ENCODE results near the gene CDK6. TPM values are rescaled to one million over a fixed set of nuclear protein-coding genes. Genes with fewer than 3 reads are reported as not detected.
A peak's percentile ranks its signal among the peaks of the same experiment; 100 is the strongest.

Gene CDK6
- total and polyA plus RNA-seq, 10 of the 15 experiments (the other 5 are each of a cell fraction or from before 2014, with no cell fraction given), result 8.0 to 118 (median 45.8) TPM

- TF ChIP-seq ATF2 (IDR thresholded peaks at IDR 0.05; ENCODE audit: low read length), result peak; percentile 87
- TF ChIP-seq RELA (IDR thresholded peaks at IDR 0.05; ENCODE audit: borderline replicate concordance, partially characterized antibody), result no peak
- TF ChIP-seq PAX8 (IDR thresholded peaks at IDR 0.05), result no peak
- 0 out of 2 replicates have a peak, but pooled peaks have one; percentile 40 for TF ChIP-seq CBX5 (IDR thresholded peaks at IDR 0.05; ENCODE audit: low read depth)
- 0 out of 2 replicates have a peak, but pooled peaks have one; percentile 22 for TF ChIP-seq MTA3 (IDR thresholded peaks at IDR 0.05; ENCODE audit: borderline replicate concordance, low read length)
- peak; percentile 95 for TF ChIP-seq RUNX3 (IDR thresholded peaks at IDR 0.05; ENCODE audit: low read length)
- TF ChIP-seq MYB (IDR thresholded peaks at IDR 0.05; ENCODE audit: borderline replicate concordance, low read depth, low read length), result no peak
- peak; percentile 84 for TF ChIP-seq ZNF384 (IDR thresholded peaks at IDR 0.05; ENCODE audit: borderline replicate concordance, low read depth, low read length)
- TF ChIP-seq ZNF217 (IDR thresholded peaks at IDR 0.05), result peak; percentile 87
- TF ChIP-seq CUX1 (IDR thresholded peaks at IDR 0.05; ENCODE audit: insufficient replicate concordance, low read depth, low read length), result no peak
- peak; percentile 39 for TF ChIP-seq MEF2B (IDR thresholded peaks at IDR 0.05; ENCODE audit: partially characterized antibody, poor library complexity, severe bottlenecking)
- TF ChIP-seq POU2F2 (IDR thresholded peaks at IDR 0.05; ENCODE audit: borderline replicate concordance, low read depth, low read length), result 0 out of 3 replicates have a peak, but pooled peaks have one; percentile 36
- TF ChIP-seq ESRRA (IDR thresholded peaks at IDR 0.05; ENCODE audit: low read length), result no peak
- TF ChIP-seq NFYB (IDR thresholded peaks at IDR 0.05; ENCODE audit: insufficient read depth, low read depth, low read length), result no peak
- 0 out of 2 replicates have a peak, but pooled peaks have one; percentile 37 for TF ChIP-seq TCF3 (IDR thresholded peaks at IDR 0.05; ENCODE audit: borderline replicate concordance, insufficient read depth, low read depth, low read length)
- TF ChIP-seq POLR2AphosphoS5 (IDR thresholded peaks at IDR 0.05; ENCODE audit: low read length), result no peak; the same call in 1 of the 2 replicates
- no peak for TF ChIP-seq PBX3 (IDR thresholded peaks at IDR 0.05; ENCODE audit: insufficient replicate concordance, low read depth, low read length)
- TF ChIP-seq ZNF622 (IDR thresholded peaks at IDR 0.05), result no peak
- peak; percentile 72 for TF ChIP-seq NR2F1 (conservative IDR thresholded peaks at IDR 0.05)
- TF ChIP-seq STAT3 (IDR thresholded peaks at IDR 0.05; ENCODE audit: low read depth, low read length), result peak; percentile 87; the same call in 1 of the 2 replicates
- peak in 1 of 2 experiments; percentile 80; a peak in 1 of 4 replicates for TF ChIP-seq CEBPB (IDR thresholded peaks at IDR 0.05; ENCODE audit: borderline replicate concordance in 1 of 2, low read depth in 2 of 2, low read length in 2 of 2)
- no peak for TF ChIP-seq ZNF274 (IDR thresholded peaks at IDR 0.05; ENCODE audit: insufficient read depth, insufficient read length)
- TF ChIP-seq KLF5 (IDR thresholded peaks at IDR 0.05; ENCODE audit: partially characterized antibody), result no peak
Observed at GRCh38 chr7:92631067-92631849, 205.1 kb downstream of the CDK6 start (continued).

Measured in GM12878 (cell line).